HG03575 (cell line): Measurements from ENCODE around the gene CCDC148.
"Not testable (repeated sequence)": the region's sequence is repeated elsewhere in the genome, so short reads cannot be mapped to it uniquely, and the experiment has no call there.

Experiments
- ATAC-seq: cut with Tn5 transposase; IDR thresholded peaks from one replicate; pipeline ENCODE4 v1.9.1; 2021; ENCODE audit not compliant: unreplicated experiment, insufficient number of reproducible peaks, low FRiP score; ENCODE audit errors: extremely low read depth

The CCDC148 gene

DNA sequence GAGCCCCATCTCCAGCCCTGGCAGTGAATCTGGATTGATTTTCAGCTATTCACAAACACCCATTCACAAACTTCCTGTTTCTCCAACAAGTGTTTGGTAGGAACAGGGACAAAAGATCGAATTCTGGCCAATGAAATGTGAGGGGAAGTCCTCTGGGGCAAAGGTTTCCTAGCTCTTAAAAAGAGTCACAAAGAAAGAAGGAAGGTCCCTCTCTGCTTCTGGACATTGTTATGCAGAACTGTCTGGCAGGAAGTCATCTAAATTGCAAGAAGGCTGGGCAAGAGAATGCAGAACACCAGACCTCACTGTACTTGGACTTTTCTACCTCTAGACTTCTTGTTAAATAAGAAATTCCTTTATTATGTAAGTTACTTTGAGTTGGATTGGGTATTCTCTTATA lies 137.3 kb downstream of the CCDC148 start:
- ATAC-seq = no peak

DNA sequence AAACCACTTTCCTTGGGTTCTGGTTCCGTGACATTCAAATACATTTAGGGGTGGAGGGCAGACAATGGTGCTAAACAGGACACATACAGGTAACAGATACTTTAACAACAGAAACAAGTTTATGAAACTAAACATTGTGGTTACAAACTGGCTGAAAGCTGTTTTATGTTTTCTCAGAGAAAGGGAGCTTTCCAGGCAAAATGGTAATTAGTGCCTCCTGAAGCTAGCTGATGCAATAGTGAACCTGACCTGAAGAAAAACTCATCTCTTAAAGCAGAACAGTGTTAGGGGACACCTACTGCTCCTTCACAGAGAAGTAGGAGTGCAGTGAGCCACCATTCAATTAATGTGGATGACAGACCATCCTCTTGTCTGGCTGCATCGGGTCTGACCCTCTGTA lies 138.9 kb downstream of the CCDC148 start:
- no peak for ATAC-seq

- no peak for ATAC-seq
Measured at GRCh38 chr2:158315803-158316414, 140.6 kb downstream of the CCDC148 start.

DNA sequence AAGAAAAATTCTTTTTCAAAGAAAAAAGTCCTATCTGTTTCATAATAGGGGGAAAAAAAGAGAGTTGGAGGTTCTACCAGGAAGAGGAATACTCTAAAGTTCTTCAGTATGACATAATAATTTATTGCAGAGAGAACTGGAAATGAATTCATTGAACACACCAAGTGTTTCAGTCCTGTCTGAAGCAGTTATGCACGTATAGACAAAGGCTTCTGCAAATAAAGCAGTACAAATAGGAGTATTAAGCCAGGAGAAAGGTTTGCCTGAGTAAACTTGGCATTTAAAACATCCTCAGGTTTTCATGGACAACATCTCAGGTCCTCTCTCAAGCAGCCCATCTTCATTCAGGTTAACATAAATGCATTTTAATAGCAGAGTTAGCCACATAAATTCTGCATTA lies 141.6 kb downstream of the CCDC148 start:
- no peak for ATAC-seq

GRCh38 chr2:158313734-158314133 lies 142.8 kb downstream of the CCDC148 start:
- ATAC-seq = no peak

DNA sequence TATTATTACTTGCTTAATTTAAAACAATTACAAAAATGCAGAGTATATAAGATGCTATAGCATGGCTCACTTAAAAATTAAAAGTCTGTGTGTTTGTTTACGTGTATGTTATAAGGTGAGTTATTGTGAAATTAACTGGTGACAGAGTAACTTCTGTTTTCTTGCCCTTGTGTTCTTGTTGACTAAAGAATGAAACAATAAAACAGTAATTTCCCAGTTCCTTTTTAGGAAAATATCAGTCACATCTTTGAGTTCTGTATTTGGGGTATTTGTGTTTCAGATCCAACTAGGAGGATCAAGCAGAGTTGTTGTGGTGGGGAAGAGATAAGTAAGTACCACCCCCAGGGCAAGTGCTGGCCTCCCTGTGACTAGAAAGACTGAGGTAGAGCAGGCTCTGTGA lies 143.6 kb downstream of the CCDC148 start:
- no peak for ATAC-seq

GRCh38 chr2:158310407-158310806 lies 146.1 kb downstream of the CCDC148 start:
- ATAC-seq = not testable (repeated sequence)

DNA sequence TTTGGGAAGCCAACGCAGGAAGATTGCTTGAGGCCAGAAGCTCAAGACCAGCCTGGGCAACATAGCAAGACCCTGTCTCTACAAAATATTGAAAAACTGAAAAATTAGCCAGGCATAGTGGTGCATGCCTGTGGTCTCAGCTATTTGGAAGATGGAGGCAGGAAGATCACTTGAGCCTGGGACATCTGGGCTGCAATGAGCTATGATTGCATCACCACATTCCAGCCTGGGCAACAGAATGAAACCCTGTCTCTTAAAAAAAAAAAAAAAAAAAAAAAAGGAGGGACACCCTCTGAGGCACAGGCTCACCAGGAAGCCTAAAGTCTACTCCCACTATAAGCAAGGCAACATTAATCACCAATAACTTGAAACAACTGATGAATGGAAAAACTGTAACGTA lies 151.1 kb downstream of the CCDC148 start:
- ATAC-seq = no peak

GRCh38 chr2:158300394-158300793 lies 156.2 kb downstream of the CCDC148 start:
- no peak for ATAC-seq

DNA sequence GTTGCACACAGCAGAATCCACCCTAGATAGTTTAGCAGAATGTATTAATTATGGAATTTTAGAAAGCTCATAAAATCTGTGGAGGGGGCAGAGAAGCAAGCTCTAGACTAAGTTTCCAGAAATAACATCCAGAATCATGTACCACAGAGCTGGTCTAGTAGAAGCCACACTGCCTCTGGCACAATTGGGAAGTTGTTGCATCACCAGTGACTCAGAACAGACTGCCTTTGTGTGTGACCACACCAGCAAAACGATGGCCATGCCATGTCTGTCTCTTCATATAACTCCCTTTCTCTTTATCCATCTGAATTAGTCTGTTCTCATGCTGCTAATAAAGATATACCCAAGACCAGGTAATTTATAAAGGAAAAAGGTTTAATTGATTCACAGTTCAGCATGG lies 158.9 kb downstream of the CCDC148 start:
- ATAC-seq = no peak

- ATAC-seq = no peak
Measured at GRCh38 chr2:158297120-158297519, 159.4 kb downstream of the CCDC148 start.

DNA sequence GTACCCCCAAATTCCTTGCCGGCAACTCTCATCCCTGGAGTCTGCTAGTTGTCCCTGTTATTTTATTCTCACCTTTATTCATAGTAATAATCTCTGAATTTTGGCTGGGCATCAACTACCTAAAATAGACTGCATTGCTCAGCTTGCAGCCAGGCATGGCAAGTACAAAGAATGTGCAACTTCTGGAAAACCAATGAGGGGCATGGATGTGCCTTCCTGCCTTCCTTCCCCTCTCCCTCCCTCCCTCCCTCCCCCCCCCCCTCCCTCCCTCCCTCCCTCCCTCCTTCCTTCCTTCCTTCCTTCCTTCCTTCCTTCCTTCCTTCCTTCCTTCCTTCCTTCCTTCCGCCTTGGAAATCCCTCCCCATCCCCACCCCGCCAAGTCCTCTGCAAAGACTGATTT lies 162.8 kb downstream of the CCDC148 start:
- ATAC-seq = no peak

DNA sequence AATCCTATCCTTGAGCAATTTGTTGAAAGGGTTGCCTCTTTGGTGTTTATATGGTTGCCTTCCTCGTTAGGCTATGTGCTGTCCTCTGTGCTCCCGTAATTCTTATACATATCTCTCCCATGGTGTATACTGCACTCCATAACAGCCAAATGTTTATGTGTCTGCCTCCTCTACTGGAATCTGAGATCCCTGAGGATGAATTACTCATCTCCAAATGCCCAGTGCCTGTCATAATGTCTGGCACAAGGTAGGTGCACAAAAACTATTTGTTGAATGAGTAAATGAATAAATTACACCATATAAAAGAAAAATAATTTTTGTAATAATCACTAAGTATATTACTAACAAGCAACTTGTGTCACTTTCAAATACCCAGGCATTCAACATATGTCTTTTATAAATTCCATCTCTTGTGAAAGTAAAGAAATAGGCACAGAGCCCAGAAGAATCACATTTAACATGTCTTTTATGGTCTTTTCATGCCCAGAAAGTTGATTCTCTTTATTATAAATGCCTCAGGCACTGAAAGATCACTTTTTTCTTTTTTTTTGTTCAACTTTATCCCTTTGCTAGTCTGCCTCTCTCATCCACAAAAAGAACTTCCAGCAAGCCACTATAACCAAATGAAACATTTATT lies 164.9 kb downstream of the CCDC148 start:
- no peak for ATAC-seq

DNA sequence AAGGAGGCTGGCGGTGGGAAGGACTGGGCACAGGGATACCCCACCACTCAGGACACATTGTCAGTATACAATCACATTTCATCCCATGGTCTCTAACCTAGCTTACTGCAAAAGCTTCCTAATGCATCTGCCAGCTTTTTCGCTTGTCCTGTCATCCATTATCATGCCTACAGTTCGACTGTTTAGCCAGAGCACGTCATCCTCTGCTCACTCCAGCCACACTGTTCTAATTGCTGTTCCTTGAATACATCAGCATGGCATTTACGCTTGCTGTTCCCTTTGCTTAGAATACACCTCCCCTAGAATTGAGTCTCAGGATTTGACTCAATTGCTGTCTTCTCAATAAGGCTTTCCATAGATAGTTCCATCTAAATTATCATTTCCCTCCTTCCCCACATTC lies 166.3 kb downstream of the CCDC148 start:
- no peak for ATAC-seq

GRCh38 chr2:158276619-158277471 lies 179.7 kb downstream of the CCDC148 start:
- no peak for ATAC-seq

DNA sequence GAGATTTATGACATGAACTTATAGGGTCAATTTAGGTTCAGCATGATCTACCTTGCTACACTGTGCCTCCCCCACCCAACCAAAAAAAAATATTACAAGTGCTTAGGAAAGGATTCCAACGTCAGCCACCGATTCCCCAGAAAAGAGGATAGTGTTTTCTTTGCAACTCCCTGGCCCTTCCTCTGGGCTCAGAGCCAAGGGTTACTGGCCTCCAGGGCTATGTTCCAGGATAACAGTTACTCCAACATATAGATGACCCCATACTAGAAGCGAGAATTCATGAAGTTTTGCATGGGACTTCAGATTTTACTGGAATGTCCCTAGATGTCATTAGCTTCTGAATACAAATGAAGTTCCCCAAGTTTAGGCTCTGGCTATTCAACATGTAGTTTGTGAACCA lies 182.8 kb downstream of the CCDC148 start:
- no peak for ATAC-seq

- ATAC-seq = no peak
Measured at GRCh38 chr2:158270536-158270935, 186.0 kb downstream of the CCDC148 start.

- no peak for ATAC-seq
Measured at GRCh38 chr2:158269143-158269542, 187.4 kb downstream of the CCDC148 start.

DNA sequence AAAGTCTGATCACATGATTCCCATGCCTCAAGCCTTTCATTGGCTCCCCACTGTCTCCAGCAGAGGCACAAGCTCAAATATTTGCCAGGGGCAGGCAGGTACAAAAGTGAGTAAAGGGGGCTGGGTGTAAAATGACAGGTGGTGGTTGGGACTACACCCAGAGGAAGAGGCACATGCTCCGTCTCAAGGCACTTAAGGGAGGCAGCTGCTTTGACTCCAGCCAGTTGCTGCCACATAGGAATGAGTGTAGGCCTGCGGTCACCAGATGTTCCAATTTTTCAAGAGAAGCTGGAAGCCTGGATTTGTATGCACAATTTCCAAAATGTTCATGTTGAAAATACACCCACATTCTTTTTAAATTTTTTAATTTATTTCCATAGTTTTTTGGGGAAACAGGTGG lies 190.4 kb downstream of the CCDC148 start:
- ATAC-seq = no peak

GRCh38 chr2:158255257-158255656 lies 201.3 kb downstream of the CCDC148 start:
- ATAC-seq = no peak
